HG02943 (cell line): Measurements from ENCODE around the gene SNRK.

ENCODE experiments used
- ATAC-seq: cut with Tn5 transposase; IDR thresholded peaks from one replicate; pipeline ENCODE4 v1.9.1; 2021; ENCODE audit warnings: mild to moderate bottlenecking, low read depth, moderate library complexity; ENCODE audit not compliant: unreplicated experiment

SNRK gene

GRCh38 chr3:43369404-43370292 is 83.3 kb downstream of the SNRK start:
- no peak for ATAC-seq

GRCh38 chr3:43370293-43370980 is 84.1 kb downstream of the SNRK start:
- no peak for ATAC-seq

GRCh38 chr3:43371494-43371893 is 85.2 kb downstream of the SNRK start:
- no peak for ATAC-seq

- no peak for ATAC-seq
Measured at GRCh38 chr3:43372007-43372740, 85.8 kb downstream of the SNRK start.

GRCh38 chr3:43372809-43373559 is 86.6 kb downstream of the SNRK start:
- no peak for ATAC-seq

- no peak for ATAC-seq
Measured at GRCh38 chr3:43373560-43373928, 87.2 kb downstream of the SNRK start.

- no peak for ATAC-seq
Measured at GRCh38 chr3:43378066-43378935, 92.0 kb downstream of the SNRK start.

GRCh38 chr3:43379343-43379742 is 93.0 kb downstream of the SNRK start:
- no peak for ATAC-seq

GRCh38 chr3:43388175-43388574 is 101.8 kb downstream of the SNRK start:
- ATAC-seq = no peak

- ATAC-seq = no peak
Measured at GRCh38 chr3:43388915-43389314, 102.6 kb downstream of the SNRK start.

GRCh38 chr3:43389388-43390254 is 103.3 kb downstream of the SNRK start:
- no peak for ATAC-seq

- no peak for ATAC-seq
Measured at GRCh38 chr3:43390255-43390588, 103.9 kb downstream of the SNRK start.

- ATAC-seq = no peak
Measured at GRCh38 chr3:43391621-43392020, 105.3 kb downstream of the SNRK start.

- ATAC-seq = no peak
Measured at GRCh38 chr3:43394041-43394554, 107.8 kb downstream of the SNRK start.

- ATAC-seq = no peak
Measured at GRCh38 chr3:43399034-43399433, 112.7 kb downstream of the SNRK start.

- no peak for ATAC-seq
Measured at GRCh38 chr3:43400167-43400566, 113.8 kb downstream of the SNRK start.
